Right renal pelvis (tissue), 4 donors: ENCODE results near the gene ZNF618. TPM values are rescaled to one million over a fixed set of nuclear protein-coding genes. Genes with fewer than 3 reads are reported as not detected.

ENCODE experiments used
- DNase-seq, 4 donors: peaks; one replicate each; pipeline ENCODE4 v3.0.0-alpha.2; 2013; ENCODE audit warnings: low read depth in 4 of 4, low spot score in 3 of 4, missing footprints in 1 of 4
- polyA plus RNA-seq, 4 donors: library from polyadenylated mRNA; unstranded; fragments of 120-200 nt; gene quantifications; one replicate each; pipeline ENCODE4 v1.2.1, GENCODE V29; 2013; ENCODE audit not compliant: insufficient read length in 4 of 4

ZNF618 gene
- polyA plus RNA-seq = 10 to 100 TPM; 40.2 to 43.4 (median 41.8) TPM

GRCh38 chr9:113876151-113876992 is at the start of gene ZNF618:
Gene ZNF618 (plus strand): TSS chr9:113876309. CDS start chr9:113876381, 72 bp downstream.
- DNase-seq = no peak

GRCh38 chr9:113828221-113828620 is 47.9 kb upstream of the ZNF618 start:
- DNase-seq = no peak

- DNase-seq = no peak
Measured at GRCh38 chr9:113837334-113837733, 38.8 kb upstream of the ZNF618 start.

GRCh38 chr9:113842086-113842485 is 34.0 kb upstream of the ZNF618 start:
- no peak for DNase-seq

- DNase-seq = no peak
Measured at GRCh38 chr9:113844466-113844865, 31.6 kb upstream of the ZNF618 start.

- DNase-seq = no peak
Measured at GRCh38 chr9:113851359-113851758, 24.8 kb upstream of the ZNF618 start.

- DNase-seq = no peak
Measured at GRCh38 chr9:113851873-113852272, 24.2 kb upstream of the ZNF618 start.

GRCh38 chr9:113853333-113853732 is 22.8 kb upstream of the ZNF618 start:
- DNase-seq = no peak

GRCh38 chr9:113854310-113854709 is 21.8 kb upstream of the ZNF618 start:
- no peak for DNase-seq

- no peak for DNase-seq
Measured at GRCh38 chr9:113857875-113858274, 18.2 kb upstream of the ZNF618 start.

- DNase-seq = no peak
Measured at GRCh38 chr9:113858282-113858681, 17.8 kb upstream of the ZNF618 start.

GRCh38 chr9:113863345-113863744 is 12.8 kb upstream of the ZNF618 start:
- DNase-seq = no peak

- DNase-seq = no peak
Measured at GRCh38 chr9:113868501-113868900, 7.6 kb upstream of the ZNF618 start.

- no peak for DNase-seq
Measured at GRCh38 chr9:113872485-113873143, 3.5 kb upstream of the ZNF618 start.

GRCh38 chr9:113873446-113873845 is 2.7 kb upstream of the ZNF618 start:
- no peak for DNase-seq

- no peak for DNase-seq
Measured at GRCh38 chr9:113873926-113874325, 2.2 kb upstream of the ZNF618 start.

- no peak for DNase-seq
Measured at GRCh38 chr9:113875459-113876150, 504 bp upstream of the ZNF618 start.

- DNase-seq = no peak
Measured at GRCh38 chr9:113876993-113877368, 872 bp downstream of the ZNF618 start.

GRCh38 chr9:113879318-113879717 is 3.2 kb downstream of the ZNF618 start:
- no peak for DNase-seq

GRCh38 chr9:113879911-113880310 is 3.8 kb downstream of the ZNF618 start:
- DNase-seq = no peak

GRCh38 chr9:113882181-113882580 is 6.1 kb downstream of the ZNF618 start:
- no peak for DNase-seq
